Cardiac fibroblast (primary cell): ENCODE measurements around the gene PGR.

ENCODE experiments used
- DNase-seq, 2 donors: peaks; one replicate each; pipeline versions ENCODE4 v3.0.0 to v3.0.0-alpha.2; 2010; ENCODE audit warnings: low read depth in 2 of 2
- H3K4me3 ChIP-seq, 2 donors: replicated peaks in 1 of 2; 1 replicate in 1 of 2; 2 replicates in 1 of 2; pipeline ENCODE4 v1.5.1; 2011; ENCODE audit warnings: low read depth in 2 of 2, low read length in 2 of 2, mild to moderate bottlenecking in 2 of 2, moderate library complexity in 1 of 2
- CTCF ChIP-seq: IDR thresholded peaks from one replicate; pipeline ENCODE4 v1.5.1; 2011; ENCODE audit warnings: low read depth, mild to moderate bottlenecking, low read length, inconsistent platforms

The PGR gene

DNA sequence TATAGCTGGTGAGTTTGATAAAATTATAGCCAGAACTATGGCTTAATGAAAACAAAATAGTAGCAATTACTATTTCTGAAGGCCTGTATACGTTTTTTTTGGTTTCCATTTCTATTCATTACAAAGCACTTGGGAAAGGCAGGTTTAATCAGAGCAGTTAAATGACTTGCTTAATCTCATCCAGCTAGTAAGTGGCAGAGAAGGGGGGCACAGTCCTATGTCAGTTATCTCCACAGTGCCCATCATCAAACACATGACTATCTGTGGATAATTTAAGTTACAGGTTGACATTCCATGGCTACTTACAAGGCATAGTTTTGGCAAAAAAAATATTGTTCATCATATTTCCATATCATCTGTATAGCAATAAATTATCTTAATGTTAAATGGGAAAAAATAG, 93.7 kb downstream of the PGR start:
- no peak overlapping the region for H3K4me3 ChIP-seq
- TF ChIP-seq CTCF: no peak
- DNase-seq: no peak

DNA sequence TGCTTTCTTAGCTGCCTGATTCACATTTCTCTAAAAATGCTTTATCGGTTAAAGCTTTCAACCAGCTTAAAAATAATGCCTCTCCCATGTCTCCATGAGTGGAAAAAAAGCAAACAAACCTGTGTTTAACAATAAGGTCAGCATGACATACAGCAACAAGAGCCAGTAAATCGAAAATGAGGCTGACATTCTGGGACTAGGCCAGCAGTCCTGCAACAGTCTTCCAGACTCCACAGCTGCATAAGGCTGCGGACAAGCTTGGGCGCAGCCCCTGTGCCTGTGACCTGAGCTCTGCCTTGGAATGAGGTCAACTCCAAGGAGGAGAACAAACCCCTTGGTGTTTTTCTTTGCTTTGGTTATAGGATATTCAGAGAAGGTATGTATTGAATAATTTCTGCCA, 95.5 kb downstream of the PGR start:
- peak; percentile 10 to 51 for DNase-seq
- TF ChIP-seq CTCF: no peak
- no peak overlapping the region for H3K4me3 ChIP-seq

- no peak for TF ChIP-seq CTCF
These were observed 96.6 kb downstream of the PGR start for GRCh38 chr11:101032991-101033390.

GRCh38 chr11:101031713-101032112, 97.9 kb downstream of the PGR start:
- DNase-seq: no peak
- H3K4me3 ChIP-seq: no peak overlapping the region
- TF ChIP-seq CTCF: no peak

More at GRCh38 chr11:101032991-101033390, 96.6 kb downstream of the PGR start:
- H3K4me3 ChIP-seq: no peak overlapping the region
- no peak for DNase-seq

DNA sequence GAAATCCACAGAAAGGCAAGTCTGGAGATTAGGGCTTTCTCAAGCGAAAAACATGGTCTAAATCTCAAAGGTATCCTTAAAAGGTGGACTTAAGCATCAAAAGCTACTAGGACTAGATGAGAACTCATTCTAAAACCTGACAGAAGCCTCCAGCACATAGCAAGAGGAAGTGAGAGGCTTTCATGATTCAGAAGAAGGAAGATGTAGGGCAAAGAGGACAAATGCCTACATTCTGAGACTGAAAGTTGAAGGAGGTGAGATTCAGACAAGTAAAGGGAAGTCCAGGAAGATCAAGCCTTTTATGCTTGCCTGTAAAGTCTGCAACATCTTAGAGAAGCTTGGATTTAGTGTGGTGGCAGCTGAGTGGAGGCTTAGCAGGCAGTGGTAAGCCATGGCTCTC, 98.9 kb downstream of the PGR start:
- no peak overlapping the region for H3K4me3 ChIP-seq
- no peak for DNase-seq
- TF ChIP-seq CTCF: no peak

GRCh38 chr11:101030015-101030414, 99.6 kb downstream of the PGR start:
- no peak overlapping the region for H3K4me3 ChIP-seq
- no peak for DNase-seq
- no peak for TF ChIP-seq CTCF

- TF ChIP-seq CTCF: no peak
- no peak overlapping the region for H3K4me3 ChIP-seq
- DNase-seq: no peak
These were observed 101.0 kb downstream of the PGR start for GRCh38 chr11:101028644-101029043.
